DMS153 treated with DMSO at 0.1 percent for 48 hours (cell line): Measurements from ENCODE around the gene DNAH5.

Source experiments
- DNase-seq: peaks from one replicate; lab custom pipeline; 2025; ENCODE audit not compliant: unreplicated experiment; lab: John Stamatoyannopoulos, UW

The DNAH5 gene

GRCh38 chr5:13708906-13709305 is 235.6 kb downstream of the DNAH5 start:
- no peak for DNase-seq

DNA sequence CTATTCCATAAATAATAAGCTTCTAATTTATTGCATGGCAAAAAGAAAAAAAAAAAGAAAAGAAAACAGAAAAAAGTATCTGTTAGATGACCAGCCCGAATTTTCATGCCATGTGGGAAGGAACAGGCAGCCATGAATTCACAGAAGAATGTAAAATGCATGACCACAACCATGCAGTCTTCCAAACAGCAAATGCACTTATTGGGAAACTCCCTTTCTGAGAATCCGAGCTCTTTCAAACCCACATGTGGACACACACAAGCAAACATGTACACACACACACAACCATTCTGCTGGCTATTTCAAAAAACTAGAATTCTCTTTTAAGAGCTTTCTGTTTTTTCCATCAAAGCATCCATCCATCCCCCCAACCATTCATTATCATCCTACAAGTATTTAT is 236.1 kb downstream of the DNAH5 start:
- no peak for DNase-seq

DNA sequence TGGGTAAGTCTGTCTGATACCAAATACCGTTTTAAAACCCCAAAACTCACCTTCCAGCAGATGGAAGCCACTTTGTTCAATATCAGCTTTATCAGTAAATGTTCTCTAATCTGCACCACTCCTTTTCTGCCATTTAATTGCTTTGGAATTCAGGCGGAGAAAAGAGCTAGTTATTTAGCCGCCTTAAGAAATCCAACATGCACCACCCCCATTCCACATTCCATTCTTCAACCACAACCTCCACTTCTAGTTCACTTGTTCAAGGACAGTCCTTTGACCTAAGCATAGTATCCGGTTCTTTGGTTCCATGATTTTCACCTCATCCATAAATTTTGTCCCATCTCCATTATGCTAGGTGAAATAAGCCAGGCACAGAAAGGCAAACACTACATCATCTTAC is 240.1 kb downstream of the DNAH5 start:
- no peak for DNase-seq

DNA sequence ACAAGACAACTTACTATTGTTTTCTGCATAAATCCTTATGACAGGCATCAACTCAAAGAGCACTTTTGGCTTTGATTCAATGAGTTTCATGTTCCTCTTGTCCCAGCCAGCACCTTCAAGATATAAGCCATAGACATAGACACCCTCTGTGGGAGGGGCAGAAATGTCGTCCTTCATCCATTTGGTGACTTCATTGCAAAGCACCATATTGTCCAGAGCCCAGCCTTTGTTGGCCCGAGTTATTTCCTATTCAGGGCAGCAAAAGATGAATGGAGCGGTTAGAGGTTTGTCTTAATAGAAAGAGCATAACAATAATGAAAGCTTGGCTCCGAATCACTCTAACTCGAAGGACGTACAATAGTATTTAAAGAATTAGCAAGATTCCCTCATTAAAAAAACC is 243.9 kb downstream of the DNAH5 start:
- no peak for DNase-seq

- DNase-seq: no peak
These were observed 245.6 kb downstream of the DNAH5 start for GRCh38 chr5:13698885-13699284.

DNA sequence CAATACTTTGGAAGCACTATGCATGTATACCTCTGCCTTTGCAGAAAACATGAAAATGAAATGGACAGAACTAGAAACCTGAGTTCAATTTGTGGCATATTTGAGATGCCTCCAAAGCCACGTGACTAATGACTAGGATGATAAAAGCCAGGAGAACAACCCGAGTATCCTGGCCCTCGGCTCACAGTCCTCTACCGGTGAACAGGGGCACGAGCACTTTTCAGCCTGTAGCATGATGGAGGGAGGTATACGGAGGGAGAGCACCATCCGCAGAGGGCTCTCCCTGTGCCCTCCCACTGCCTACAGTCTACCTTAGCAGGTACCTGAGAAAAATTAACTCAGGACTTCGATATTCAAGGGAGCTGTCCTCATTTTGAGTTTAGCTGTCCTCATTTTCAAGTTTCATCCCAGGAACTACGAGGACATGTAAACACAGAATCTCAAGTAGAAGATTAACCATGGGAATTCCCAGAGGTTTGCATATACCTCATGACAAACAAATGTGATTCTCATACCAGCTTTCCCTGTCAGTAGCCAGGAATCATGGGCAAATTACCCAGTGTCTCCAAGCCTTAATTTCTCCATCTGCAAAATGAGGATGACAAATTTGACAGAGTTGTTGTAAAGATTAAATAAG is 249.3 kb downstream of the DNAH5 start:
- no peak for DNase-seq

GRCh38 chr5:13692172-13692571 is 252.3 kb downstream of the DNAH5 start:
- no peak for DNase-seq

DNA sequence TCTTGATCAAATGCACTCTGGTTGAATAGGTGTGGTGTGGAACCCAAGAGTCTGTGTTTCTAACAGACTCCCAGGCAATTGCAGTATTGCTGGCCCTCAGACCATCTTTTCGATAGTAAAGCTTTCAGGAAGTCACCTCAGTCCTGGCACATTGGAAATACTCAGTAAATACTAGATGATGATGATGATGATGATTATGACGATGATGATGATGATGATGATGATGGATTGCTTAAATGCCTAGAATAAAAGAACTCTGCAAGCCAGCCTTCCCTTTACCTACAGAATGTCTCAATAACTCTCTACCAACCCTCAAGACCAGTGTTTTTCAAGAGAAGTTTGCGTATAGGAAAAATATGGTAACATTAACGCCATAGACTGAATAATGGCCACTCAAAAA is 268.0 kb downstream of the DNAH5 start:
- DNase-seq: no peak

GRCh38 chr5:13674391-13674790 is 270.1 kb downstream of the DNAH5 start:
- DNase-seq: no peak

- no peak for DNase-seq
These were observed 271.0 kb downstream of the DNAH5 start for GRCh38 chr5:13673511-13673910.

GRCh38 chr5:13664377-13664776 is 280.1 kb downstream of the DNAH5 start:
- DNase-seq: no peak

DNA sequence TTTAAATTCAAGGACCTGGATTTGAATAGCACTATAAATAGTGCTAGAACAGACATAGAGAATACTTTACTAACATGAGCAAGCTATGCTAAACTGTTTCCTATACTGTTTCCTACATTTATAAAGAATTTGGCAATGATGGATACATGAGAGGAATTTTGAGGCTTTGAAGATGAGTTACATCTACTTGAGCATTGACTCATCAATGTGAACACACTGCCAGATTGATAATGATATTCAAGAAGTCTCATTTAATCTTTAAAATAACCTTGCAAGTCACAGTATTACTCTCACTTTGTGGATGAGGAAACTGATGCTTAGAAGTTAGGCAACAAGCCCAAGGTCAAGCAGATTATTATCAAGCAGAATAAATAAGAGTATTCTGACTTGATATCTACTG is 281.9 kb downstream of the DNAH5 start:
- DNase-seq: no peak

DNA sequence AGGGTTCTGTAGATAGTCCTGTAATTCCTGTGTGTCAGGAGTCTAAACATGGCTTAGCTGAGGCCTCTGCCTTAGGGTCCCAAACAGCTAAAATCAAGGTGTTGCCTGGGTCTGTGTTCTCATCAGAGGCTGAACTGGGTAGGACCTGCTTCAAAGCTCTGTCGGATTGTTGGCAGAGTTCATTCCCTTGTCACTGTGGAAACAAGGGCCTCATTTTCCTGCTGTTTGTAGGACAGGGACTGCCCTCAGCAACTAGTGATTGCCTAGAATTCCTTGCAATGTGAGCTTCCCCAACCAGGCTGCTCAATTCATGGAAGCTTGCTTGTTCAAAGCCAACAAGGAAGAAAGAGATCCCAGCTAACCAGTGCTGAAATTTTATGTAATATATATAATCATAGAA is 283.2 kb downstream of the DNAH5 start:
- DNase-seq: no peak

GRCh38 chr5:13660072-13660471 is 284.4 kb downstream of the DNAH5 start:
- no peak for DNase-seq

GRCh38 chr5:13659391-13659790 is 285.1 kb downstream of the DNAH5 start:
- DNase-seq: no peak

DNA sequence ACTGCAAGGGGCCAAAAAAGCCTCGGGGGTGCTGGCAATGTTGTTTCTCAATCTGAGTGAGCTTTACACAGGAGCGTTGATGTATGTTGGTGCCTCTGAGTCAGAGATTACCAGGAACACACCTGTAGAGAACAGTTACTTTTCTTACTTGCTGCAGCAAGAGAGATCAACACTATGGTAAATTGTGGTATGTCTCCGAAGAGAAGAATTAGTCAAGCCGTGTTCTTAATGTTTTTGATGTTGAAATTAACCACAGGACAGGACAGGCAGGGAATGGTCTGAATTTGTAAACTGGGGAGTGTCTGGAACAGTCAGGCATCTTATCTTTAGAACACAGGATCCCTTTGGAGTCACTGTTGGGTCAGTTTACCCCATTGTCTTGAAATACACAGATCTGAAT is 285.7 kb downstream of the DNAH5 start:
- no peak for DNase-seq

DNA sequence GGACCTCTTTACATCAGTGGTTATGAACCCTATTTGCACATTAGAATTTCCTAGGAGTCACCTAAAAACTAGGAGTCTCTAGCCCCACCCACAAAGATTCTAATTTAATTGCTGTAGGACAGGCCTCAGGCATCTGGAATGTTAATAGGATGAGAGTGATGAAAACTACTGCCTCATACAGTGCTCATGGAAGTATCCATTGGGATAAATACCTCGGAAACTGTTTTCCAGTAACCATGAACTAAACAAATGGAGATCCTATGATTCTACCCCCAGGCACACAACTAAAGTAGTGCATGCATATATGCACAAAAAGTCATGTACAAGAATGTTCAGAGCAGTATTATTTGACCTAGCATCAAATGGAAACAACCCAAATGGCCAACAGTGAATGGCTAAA is 286.3 kb downstream of the DNAH5 start:
- no peak for DNase-seq

- no peak for DNase-seq
These were observed 290.8 kb downstream of the DNAH5 start for GRCh38 chr5:13653709-13654108.

DNA sequence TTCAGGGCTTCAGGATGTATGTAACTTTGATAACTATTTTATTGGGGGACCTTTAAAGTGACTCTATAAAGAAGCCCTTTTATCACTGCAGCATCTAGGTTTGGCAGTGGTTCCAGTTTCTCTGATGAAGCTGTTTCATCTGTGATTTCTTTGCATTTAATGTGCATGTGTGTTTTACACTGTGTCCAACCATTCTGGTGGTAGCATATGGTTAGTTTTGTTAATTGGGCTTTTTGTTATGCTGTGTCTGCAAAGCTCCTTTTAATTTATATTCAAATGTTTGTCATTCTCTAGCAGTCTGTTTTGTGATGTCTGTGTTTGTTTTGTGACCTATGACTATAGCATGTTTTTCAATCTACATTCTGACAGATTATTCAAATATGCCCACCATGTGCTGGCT is 294.8 kb downstream of the DNAH5 start:
- no peak for DNase-seq

- no peak for DNase-seq
These were observed 295.7 kb downstream of the DNAH5 start for GRCh38 chr5:13648822-13649221.

GRCh38 chr5:13643734-13644133 is 300.8 kb downstream of the DNAH5 start:
- DNase-seq: no peak

DNA sequence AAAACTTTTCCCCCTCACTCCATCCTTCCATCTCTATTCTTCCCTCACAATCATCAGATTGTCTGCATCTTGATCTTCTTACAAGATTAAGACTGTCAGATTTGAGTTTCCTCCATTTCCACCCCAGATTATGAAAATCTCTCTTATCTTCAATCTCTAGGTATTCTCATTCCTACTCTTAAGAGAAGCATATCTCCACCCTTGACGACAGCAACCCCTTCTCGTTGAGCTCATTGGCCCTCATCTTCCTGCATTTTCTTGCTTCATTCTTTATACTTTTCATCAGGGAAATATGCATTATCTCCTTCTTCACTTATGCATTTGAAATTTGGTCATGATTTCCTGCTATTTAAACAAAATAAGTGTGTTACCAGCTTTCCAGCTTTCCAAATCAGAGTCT is 301.3 kb downstream of the DNAH5 start:
- DNase-seq: no peak
